ENCODE results near the gene RTN4RL1.
"Not testable (repeated sequence)": the region's sequence is repeated elsewhere in the genome, so short reads cannot be mapped to it uniquely, and the experiment has no call there.

The RTN4RL1 gene

GRCh38 chr17:1914661-1915083 is 110.5 kb downstream of the RTN4RL1 start:
- Histone ChIP-seq H3K4me3 (no peak overlapping the region), H3K27ac (no peak overlapping the region)

GRCh38 chr17:1913702-1914101 is 111.4 kb downstream of the RTN4RL1 start:
- H3K27ac ChIP-seq, result no peak overlapping the region

GRCh38 chr17:1912146-1912545 is 113.0 kb downstream of the RTN4RL1 start:
- H3K27ac ChIP-seq, result no peak overlapping the region
- no peak overlapping the region for H3K4me3 ChIP-seq

More at GRCh38 chr17:1913702-1914101, 111.4 kb downstream of the RTN4RL1 start:
- H3K4me3 ChIP-seq, result no peak overlapping the region

- Histone ChIP-seq H3K27ac (no peak overlapping the region), H3K4me3 (no peak overlapping the region)
Measured at GRCh38 chr17:1909985-1910384, 115.1 kb downstream of the RTN4RL1 start.

DNA sequence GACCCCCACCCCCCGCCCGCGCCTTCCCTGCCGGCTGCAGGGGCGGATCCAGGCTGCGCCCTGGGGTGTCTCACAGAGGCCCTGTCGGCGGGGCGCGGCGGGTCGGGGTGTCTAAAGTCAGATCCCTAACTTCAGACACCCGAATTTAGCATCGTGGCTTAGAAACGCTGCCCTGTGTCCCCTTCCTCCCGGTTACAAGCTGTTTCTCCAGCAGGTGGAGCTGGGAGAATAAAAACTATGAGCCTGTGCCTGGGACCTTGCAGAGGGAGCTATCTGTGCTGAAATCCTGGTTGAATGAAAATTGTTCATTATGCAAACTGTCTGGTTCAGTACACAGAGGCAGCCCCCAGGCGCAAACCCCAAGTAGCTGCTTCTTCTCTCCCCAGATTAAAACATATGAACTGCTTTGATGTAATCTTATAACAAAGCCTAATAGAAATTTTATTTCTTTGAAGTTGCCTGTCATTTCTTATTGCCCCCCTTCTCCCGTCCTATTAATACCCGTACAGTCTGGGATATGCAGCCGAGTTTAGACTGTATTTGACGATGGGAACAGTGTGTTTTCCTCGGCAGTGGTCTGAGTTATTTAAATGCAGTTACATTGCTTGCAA is 116.3 kb downstream of the RTN4RL1 start:
- Histone ChIP-seq H3K27ac (peak overlapping the region in 2 of 21 experiments; percentile 6 to 38), H3K4me3 (peak overlapping the region in 4 of 7 experiments; percentile 4 to 19 (median 14))

DNA sequence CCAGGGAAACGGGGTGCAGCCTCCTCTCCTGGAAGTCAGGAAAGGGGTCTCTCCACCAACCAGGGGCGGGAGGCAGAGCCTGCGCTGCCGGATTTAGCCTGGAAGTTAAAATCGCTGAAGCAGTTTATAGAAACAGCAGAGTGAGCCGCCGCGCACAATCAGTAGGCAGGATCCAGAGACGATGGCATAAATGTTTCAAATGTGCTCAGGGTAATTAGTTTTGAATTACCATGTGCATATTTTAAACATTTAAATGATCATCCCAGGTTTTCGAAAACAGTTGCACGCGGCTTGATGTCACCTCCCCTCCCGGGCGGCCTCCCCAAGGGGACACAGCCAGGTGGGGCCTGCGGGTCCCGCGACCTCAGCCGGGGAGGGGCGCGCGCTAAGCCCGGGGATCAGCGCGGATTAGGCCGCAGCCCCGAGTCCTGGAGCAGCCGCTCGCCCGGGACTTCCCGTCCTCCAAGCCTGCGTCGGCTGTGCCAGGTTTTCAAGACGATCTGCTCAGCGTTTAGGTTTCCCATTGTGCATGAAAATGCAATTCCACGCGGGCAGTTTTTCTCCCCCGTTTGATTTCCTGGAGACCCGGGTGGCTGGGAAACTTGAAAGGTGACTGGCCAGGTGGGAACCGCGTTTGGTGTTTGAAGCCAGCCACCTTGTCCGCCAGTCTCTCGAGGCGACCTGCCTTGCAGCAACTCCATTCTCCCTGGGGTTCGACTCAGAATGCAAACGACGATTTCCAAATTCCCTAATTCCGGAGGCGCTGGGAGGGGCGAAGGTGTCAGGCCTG is 117.0 kb downstream of the RTN4RL1 start:
- Histone ChIP-seq H3K4me3 (peak overlapping the region in 4 of 7 experiments; percentile 4 to 19 (median 14)), H3K27ac (peak overlapping the region in 2 of 21 experiments; percentile 6 to 38)

GRCh38 chr17:1907216-1907631 is 117.9 kb downstream of the RTN4RL1 start:
- H3K27ac ChIP-seq, result no peak overlapping the region
- H3K4me3 ChIP-seq, result no peak overlapping the region

DNA sequence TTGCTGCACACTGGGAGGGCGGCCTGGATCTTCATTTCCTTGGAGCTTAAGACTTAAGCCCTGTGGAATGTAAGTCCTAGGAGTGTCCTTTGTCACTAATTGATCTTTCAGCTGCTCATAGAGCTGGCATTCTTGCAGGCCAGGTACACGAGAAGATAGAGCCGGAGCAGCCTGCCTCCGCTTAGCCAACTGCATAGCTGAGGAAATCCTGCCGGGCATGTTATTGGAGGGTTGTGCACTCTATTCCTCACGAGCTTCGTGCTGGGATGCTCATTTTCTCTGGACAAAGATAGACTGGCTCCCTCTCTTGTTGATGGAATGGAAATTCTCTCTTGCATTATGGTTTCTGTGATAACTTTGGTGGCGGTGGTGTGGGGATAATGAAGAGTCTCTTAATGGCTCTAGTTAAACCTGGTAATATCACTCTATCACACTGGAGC is 118.5 kb downstream of the RTN4RL1 start:
- Histone ChIP-seq H3K27ac (no peak overlapping the region), H3K4me3 (no peak overlapping the region)

DNA sequence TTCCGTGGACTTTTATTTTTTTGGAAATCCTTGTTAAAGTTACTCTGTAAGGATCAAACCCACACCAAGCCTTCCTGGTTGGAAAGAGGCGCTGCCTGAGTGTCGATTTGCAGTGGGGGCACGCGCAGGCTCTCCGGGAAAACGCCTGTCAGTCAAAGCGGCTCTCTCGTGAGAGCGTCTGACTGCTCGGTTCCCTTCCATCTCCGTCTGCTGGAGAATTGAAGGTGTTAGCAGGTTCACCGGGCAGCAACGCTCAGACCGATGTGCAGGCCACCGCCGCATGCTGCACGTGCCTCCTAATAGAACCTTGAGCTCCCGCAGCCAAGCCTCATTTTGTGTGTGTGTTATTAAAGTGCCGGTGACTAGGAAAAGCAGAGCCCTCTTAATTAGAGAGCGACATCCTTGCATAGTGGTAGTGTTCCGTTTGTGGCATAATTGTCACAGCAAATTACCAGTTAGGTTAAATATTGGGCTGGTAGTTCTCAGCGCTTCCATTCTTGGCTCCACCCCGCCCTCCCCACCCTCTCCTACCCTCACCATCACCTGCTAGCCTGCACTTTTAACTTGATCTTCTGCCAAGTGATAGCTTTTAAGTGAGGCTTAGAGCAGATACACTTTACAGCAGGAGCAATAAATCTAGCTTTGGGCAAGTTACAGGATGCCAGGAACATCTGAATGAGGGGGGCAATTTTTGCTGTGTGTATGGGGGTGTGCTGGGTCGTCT is 119.8 kb downstream of the RTN4RL1 start:
- no peak overlapping the region for H3K4me3 ChIP-seq
- no peak overlapping the region for H3K27ac ChIP-seq

- Histone ChIP-seq H3K27ac (no peak overlapping the region), H3K4me3 (no peak overlapping the region)
Measured at GRCh38 chr17:1904273-1905182, 120.6 kb downstream of the RTN4RL1 start.

- no peak overlapping the region for H3K27ac ChIP-seq
- H3K4me3 ChIP-seq, result no peak overlapping the region
Measured at GRCh38 chr17:1899403-1900000, 125.6 kb downstream of the RTN4RL1 start.

- Histone ChIP-seq H3K4me3 (no peak overlapping the region), H3K27ac (no peak overlapping the region)
Measured at GRCh38 chr17:1898872-1899271, 126.3 kb downstream of the RTN4RL1 start.

GRCh38 chr17:1898332-1898731 is 126.8 kb downstream of the RTN4RL1 start:
- H3K27ac ChIP-seq, result no peak overlapping the region
- no peak overlapping the region for H3K4me3 ChIP-seq

GRCh38 chr17:1897105-1897656 is 128.0 kb downstream of the RTN4RL1 start:
- no peak overlapping the region for H3K27ac ChIP-seq
- no peak overlapping the region for H3K4me3 ChIP-seq

DNA sequence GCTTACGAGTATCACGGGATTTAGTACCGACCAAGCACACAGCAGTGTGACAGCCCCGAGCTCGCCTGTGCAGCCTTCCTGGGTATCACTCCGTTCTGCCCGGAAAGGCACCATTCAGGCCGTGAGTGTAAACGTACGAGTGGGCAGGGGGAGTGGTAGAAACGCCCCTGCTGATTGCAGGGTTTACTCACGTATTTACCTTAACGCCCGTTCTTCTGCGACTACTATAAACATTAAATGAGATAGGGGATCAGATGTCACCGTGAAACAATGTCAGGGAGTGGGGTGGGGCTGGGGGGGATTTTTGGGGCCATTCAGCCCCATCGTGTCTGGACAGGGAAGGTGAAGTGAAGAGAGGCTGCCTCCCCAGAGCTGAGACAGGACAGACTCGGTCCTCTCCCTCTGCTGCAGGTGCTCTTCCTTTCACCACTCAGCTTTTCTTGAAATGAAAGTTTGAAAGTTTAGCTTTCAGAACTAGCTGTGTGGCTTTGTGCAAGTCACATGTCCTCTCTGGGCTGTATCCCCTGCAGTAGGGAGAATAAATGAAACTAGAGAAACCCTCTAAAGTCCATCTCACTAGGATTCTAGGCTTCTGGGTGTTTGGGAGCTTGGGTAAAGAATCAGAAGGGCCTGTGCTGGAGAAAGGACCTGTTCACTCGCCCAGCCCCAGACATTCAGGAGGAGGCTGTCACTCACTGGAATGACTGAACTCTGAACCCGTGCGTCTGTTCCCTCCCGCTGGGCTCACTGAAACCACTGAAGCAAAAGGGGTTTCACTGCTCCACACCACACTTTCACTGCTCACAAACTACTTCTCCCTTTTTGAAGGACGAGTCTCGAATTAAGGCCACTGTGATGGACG is 128.7 kb downstream of the RTN4RL1 start:
- Histone ChIP-seq H3K4me3 (no peak overlapping the region), H3K27ac (no peak overlapping the region)

DNA sequence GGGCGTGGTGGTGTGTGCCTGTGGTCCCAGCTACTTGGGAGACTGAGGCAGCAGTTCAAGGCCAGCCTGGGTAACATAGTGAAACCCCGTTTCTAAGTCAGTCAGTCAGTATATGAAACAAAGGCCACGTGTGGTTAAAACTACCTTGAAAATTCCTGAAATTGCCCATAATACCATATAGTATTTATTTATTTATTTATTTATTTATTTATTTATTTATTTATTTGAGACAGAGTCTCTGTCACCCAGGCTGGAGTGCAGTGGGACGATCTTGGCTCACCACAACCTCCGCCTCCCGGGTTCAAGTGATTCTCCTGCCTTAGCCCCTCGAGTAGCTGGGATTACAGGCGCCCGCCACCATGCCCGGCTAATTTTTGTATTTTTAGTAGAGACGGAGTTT is 129.7 kb downstream of the RTN4RL1 start:
- not testable (repeated sequence) for H3K27ac ChIP-seq, H3K4me3 ChIP-seq

- Histone ChIP-seq H3K27ac (no peak overlapping the region), H3K4me3 (no peak overlapping the region)
Measured at GRCh38 chr17:1894753-1895339, 130.3 kb downstream of the RTN4RL1 start.
